GM12878 (cell line): ENCODE results near the gene NIPAL4. TPM values are rescaled to one million over a fixed set of nuclear protein-coding genes. Genes with fewer than 3 reads are reported as not detected.

Experiments
- ATAC-seq: fragments of 200-7000 bp; cut with Tn5 transposase; 3 replicates; pipeline ENCODE4 v1.9.1; 2020; ENCODE audit warnings: mild to moderate bottlenecking, moderate library complexity
- Bru-seq: library from RNA; stranded (reverse); fragments of 400-500 nt; gene quantifications from one replicate; lab custom pipeline; 2021; lab: Mats Ljungman, UMichigan
- BruChase-seq, 2 experiments: library from RNA; stranded (reverse); fragments of 400-500 nt; gene quantifications; one replicate each; lab custom pipeline; 2021; lab: Mats Ljungman, UMichigan
- BruUV-seq: library from RNA; stranded (reverse); fragments of 400-500 nt; replicated peaks from 2 replicates; lab custom pipeline; 2021; lab: Mats Ljungman, UMichigan
- CTCF ChIA-PET: fragments of 300-600 bp; sonication (Branson Sonifier 250); formaldehyde crosslinking; extraction: SDS; loops from one replicate; lab custom pipeline; 2021; ENCODE audit warnings: inconsistent platforms; lab: Yijun Ruan, JAX
- POLR2A ChIA-PET: fragments of 350-600 bp; formaldehyde crosslinking; extraction: SDS; loops from one replicate; lab custom pipeline; 2021; ENCODE audit warnings: inconsistent platforms; lab: Charles Lee
- RAD21 ChIA-PET: fragments of 300-600 bp; sonication (Branson Sonifier 250); formaldehyde crosslinking; loops from one replicate; lab custom pipeline; 2023; ENCODE audit warnings: antibody characterized with exemption; ENCODE audit not compliant: unreplicated experiment; lab: Charles Lee
- SMC1A ChIA-PET: fragments of 300-600 bp; sonication (Branson Sonifier 250); formaldehyde crosslinking; loops from one replicate; lab custom pipeline; 2023; ENCODE audit not compliant: unreplicated experiment, uncharacterized antibody; lab: Charles Lee
- DNase-seq: peaks from one replicate; pipeline ENCODE4 v3.0.0-alpha.2; 2011; ENCODE audit warnings: low read depth, low spot score
- FAIRE-seq: peaks from 3 replicates; lab custom pipeline; 2011; peaks lifted over from hg19 to GRCh38; lab: Jason Lieb, UNC
- H2AFZ ChIP-seq: 2 replicates; pipeline ENCODE4 v1.6.0; 2011; ENCODE audit warnings: low read depth, low read length, control low read depth; ENCODE audit not compliant: control insufficient read depth
- H3K27ac ChIP-seq: 2 replicates; pipeline ENCODE4 v1.5.1; 2011; ENCODE audit warnings: control low read depth; ENCODE audit not compliant: control insufficient read depth, insufficient read depth
- H3K27me3 ChIP-seq, 2 experiments: replicated peaks in 1 of 2; 2 replicates each; pipeline versions ENCODE4 v1.6.0 to v1.6.1; 2011; ENCODE audit warnings: low read length in 1 of 2; ENCODE audit not compliant: control insufficient read depth in 2 of 2, insufficient read depth in 2 of 2
- H3K36me3 ChIP-seq, 2 experiments: 2 replicates each; pipeline ENCODE4 v1.5.1; 2011; ENCODE audit warnings: low read length in 1 of 2; ENCODE audit not compliant: control insufficient read depth in 2 of 2, insufficient read depth in 2 of 2
- H3K4me1 ChIP-seq: 2 replicates; pipeline ENCODE4 v1.6.1; 2011; ENCODE audit warnings: mild to moderate bottlenecking, low read length, moderate library complexity, mixed read lengths; ENCODE audit not compliant: control insufficient read depth, insufficient read depth
- H3K4me2 ChIP-seq: 2 replicates; pipeline ENCODE4 v1.6.0; 2011; ENCODE audit warnings: control low read depth; ENCODE audit not compliant: control insufficient read depth, insufficient read depth
- H3K4me3 ChIP-seq: fragments of 200-600 bp; sonication (generic); 2 replicates; pipeline ENCODE4 v1.5.1; 2016
- H3K79me2 ChIP-seq: 2 replicates; pipeline ENCODE4 v1.6.0; 2011; ENCODE audit warnings: low read length; ENCODE audit not compliant: control insufficient read depth, insufficient read depth
- H3K9ac ChIP-seq: 2 replicates; pipeline ENCODE4 v1.8.0; 2011; ENCODE audit warnings: low read length, control low read depth, mixed read lengths; ENCODE audit not compliant: control insufficient read depth, insufficient read depth
- H3K9me3 ChIP-seq: replicated peaks from 3 replicates; pipeline ENCODE4 v1.5.1; 2011; ENCODE audit warnings: mild to moderate bottlenecking, low read length; ENCODE audit not compliant: control insufficient read depth, insufficient read depth
- H4K20me1 ChIP-seq: 2 replicates; pipeline ENCODE4 v1.6.0; 2011; ENCODE audit not compliant: control insufficient read depth, insufficient read depth
- CBX3 ChIP-seq: fragments of 200-600 bp; sonication (generic); IDR thresholded peaks from 2 replicates; pipeline ENCODE4 v1.6.1; 2016; ENCODE audit warnings: low read depth, borderline replicate concordance
- CBX5 ChIP-seq: sonication (generic); IDR thresholded peaks from 2 replicates; pipeline ENCODE4 v1.6.1; 2016; ENCODE audit warnings: low read depth, moderate library complexity, mild to moderate bottlenecking, inconsistent platforms
- EZH2 ChIP-seq: IDR thresholded peaks from 2 replicates; pipeline ENCODE4 v1.6.1; 2012; ENCODE audit warnings: low read depth, mild to moderate bottlenecking, control low read depth, inconsistent platforms, low read length, borderline replicate concordance; ENCODE audit not compliant: control insufficient read depth
- FOXK2 ChIP-seq: fragments of 450-650 bp; IDR thresholded peaks from 2 replicates; pipeline ENCODE4 v1.6.1; 2017; ENCODE audit warnings: mild to moderate bottlenecking, moderate library complexity
- IKZF1 ChIP-seq: fragments of 450-650 bp; conservative IDR thresholded peaks from 2 replicates; pipeline ENCODE4 v1.6.1; 2017; ENCODE audit warnings: antibody characterized with exemption, mild to moderate bottlenecking
- NFIC ChIP-seq: IDR thresholded peaks from 2 replicates; pipeline ENCODE4 v1.6.1; 2012; ENCODE audit warnings: low read depth, mild to moderate bottlenecking, inconsistent platforms, low read length, moderate library complexity
- SMAD1 ChIP-seq: fragments of 450-650 bp; IDR thresholded peaks from 2 replicates; pipeline ENCODE4 v1.6.1; 2018; ENCODE audit warnings: mild to moderate bottlenecking, low read depth; ENCODE audit not compliant: partially characterized antibody
- STAT3 ChIP-seq: IDR thresholded peaks from 2 replicates; pipeline ENCODE4 v1.6.1; 2011; ENCODE audit warnings: low read depth, low read length, improper control_type of control experiment
- WRNIP1 ChIP-seq: IDR thresholded peaks from 2 replicates; pipeline ENCODE4 v1.6.1; 2011; ENCODE audit warnings: low read depth, low read length, improper control_type of control experiment, borderline replicate concordance
- ZNF274 ChIP-seq: IDR thresholded peaks from one replicate; pipeline ENCODE4 v1.8.0; 2011; ENCODE audit not compliant: insufficient read length, insufficient read depth
- WGBS: methylation state at CpG from one replicate; pipeline ENCODE4 v1.1.6; 2016; ENCODE audit warnings: low lambda C conversion rate; ENCODE audit not compliant: insufficient replicate concordance, insufficient coverage; ENCODE audit errors: missing lambda C conversion rate; 5-methylcytosine and 5-hydroxymethylcytosine counted together
- in situ Hi-C: fragments of 300-500 bp; cut with MboI; formaldehyde crosslinking; loops from 9 replicates; pipeline ENCODE4 v1.14.3; 2018; ENCODE audit warnings: mixed read lengths
- intact Hi-C: fragments of 100-400 bp; cut with micrococcal nuclease; formaldehyde crosslinking; loops from one replicate; pipeline ENCODE4 v1.14.2; 2022; ENCODE audit not compliant: unreplicated experiment
- long read RNA-seq, 2 experiments: library from polyadenylated mRNA; unstranded; transcript quantifications; one replicate each; pipeline ENCODE4 v2.0.0, GENCODE V29; 2019 to 2020
- polyA minus RNA-seq, 3 experiments: library from RNA; depleted of rRNA, polyadenylated mRNA; stranded (reverse); fragments of >200 nt; gene quantifications; 2 replicates each; pipeline ENCODE4 v1.2.3, GENCODE V29; 2011
- polyA plus RNA-seq, 11 experiments: library from polyadenylated mRNA; depleted of rRNA in 4 of 11; unstranded in 6 of 11; stranded (reverse) in 5 of 11; fragments of >200 nt; fragmentation: Nextera tagmentation in 4 of 11; fragmentation: Illumina TruSeq in 1 of 11; extraction: Ambion mirVana in 4 of 11; extraction: Trizol in 1 of 11; gene quantifications; 1 replicate in 1 of 11; 2 replicates in 10 of 11; pipeline versions ENCODE4 v1.2.1 to v1.2.3, GENCODE V29; 2011 to 2016; ENCODE audit warnings: inconsistent platforms in 2 of 11, missing spikeins in 2 of 11, low read depth in 1 of 11
- total RNA-seq, 4 experiments: library from RNA; depleted of rRNA in 3 of 4; stranded (reverse); fragments of >200 nt in 3 of 4; fragmentation: Illumina TruSeq in 1 of 4; extraction: Trizol in 1 of 4; gene quantifications; 2 replicates each; pipeline versions ENCODE4 v1.2.1 to v1.2.3, GENCODE V29; 2013 to 2021
- TF ChIP-seq, protein P1 (sequence below): fragments of 450-650 bp; formaldehyde crosslinking; IDR thresholded peaks from 2 replicates; pipeline ENCODE4 v1.4.0; 2020; ENCODE audit warnings: mild to moderate bottlenecking, moderate library complexity
- TF ChIP-seq, protein P2 (sequence below): fragments of 450-650 bp; conservative IDR thresholded peaks from 2 replicates; pipeline ENCODE4 v1.6.1; 2017; ENCODE audit warnings: mild to moderate bottlenecking, moderate library complexity

Gene NIPAL4
- 3.4 and 3.5 TPM in 2 replicates for total RNA-seq (2013; cell fraction: nucleolus; rRNA removed)
- total RNA-seq (2014; rRNA removed): 6.6 and 7.3 TPM in 2 replicates
- total RNA-seq (2014; rRNA removed; fragmentation: Illumina TruSeq; extraction: Trizol): 3.9 and 4.1 TPM in 2 replicates
- 9.7 and 10.5 TPM in 2 replicates for total RNA-seq (2021)
- polyA plus RNA-seq (2011; ENCODE audit: low read depth): 1.1 TPM
- polyA plus RNA-seq (2011; rRNA removed): 0.03 and 0.11 TPM in 2 replicates
- polyA plus RNA-seq (2011; cell fraction: cytosol; rRNA removed): 0.12 and 0.15 TPM in 2 replicates
- 0.03 and 0.22 TPM in 2 replicates for polyA plus RNA-seq (2011; cell fraction: nucleus; rRNA removed)
- polyA plus RNA-seq (2012): 0.69 and 1.3 TPM in 2 replicates
- 10.3 and 12.5 TPM in 2 replicates for polyA plus RNA-seq (2014; fragmentation: Illumina TruSeq; extraction: Trizol)
- 1 to 10 TPM; 3.3 to 5.2 TPM for polyA plus RNA-seq (2014; fragmentation: Nextera tagmentation; extraction: Ambion mirVana)
- polyA plus RNA-seq (2014; rRNA removed): 4.5 and 4.8 TPM in 2 replicates
- 10 to 100 TPM; 12.8 to 15.5 TPM for polyA plus RNA-seq (2016; fragmentation: Nextera tagmentation; extraction: Ambion mirVana)
- not detected in 2 replicates for polyA minus RNA-seq (2011; rRNA and poly(A)+ RNA removed)
- not detected in 2 replicates for polyA minus RNA-seq (2011; cell fraction: cytosol; rRNA and poly(A)+ RNA removed)
- polyA minus RNA-seq (2011; cell fraction: nucleus; rRNA and poly(A)+ RNA removed): 0.24 TPM in 1 of 2 replicates, not detected in the other
- Bru-seq, nascent RNA: percentile 45 among the genes with signal in this experiment
- BruChase-seq, experiment 1, labeled RNA remaining after a 6-hour chase: percentile 34 among the genes with signal in this experiment
- BruChase-seq, experiment 2, labeled RNA remaining after a 2-hour chase: percentile 39 among the genes with signal in this experiment
- long read RNA-seq, experiment 1: 0 reads
- long read RNA-seq, experiment 2, partial matches to known transcripts: 0 of 2 reads
- long read RNA-seq, experiment 2, other reads (novel, unspliced or antisense): 2 of 2 reads

GRCh38 chr5:157459715-157460599 lies at the start of gene NIPAL4:
Gene NIPAL4, plus strand, starts transcription at chr5:157460213. Its CDS starts 108 bp downstream, at chr5:157460321.
- ChIA-PET POLR2A (interaction anchor here (1.0 kb wide), 1 partner anchor 84 kb away, joined by 3 read pairs; no protein-coding TSS in a partner anchor), SMC1A (interaction anchor here (1.2 to 3.0 kb wide), 4 partner anchors 12 to 258 kb away, joined by 4 to 8 read pairs (median 8); no protein-coding TSS in a partner anchor), RAD21 (interaction anchor here (0.6 to 1.3 kb wide), 5 partner anchors 28 to 284 kb away, joined by 3 to 5 read pairs (median 4); partner anchors contain the start of gene LSM11), CTCF (interaction anchor here (0.7 to 17.4 kb wide), 9 partner anchors 9 to 288 kb away, joined by 3 to 248 read pairs (median 4); no protein-coding TSS in a partner anchor)
- Histone ChIP-seq H3K36me3 (no peaks in the 10 kb centered on the region), H2AFZ (peak within 1 kb of the TSS; percentile 62), H3K4me2 (peak within 1 kb of the TSS; percentile 93), H3K79me2 (no peaks in the 10 kb centered on the region), H3K9ac (peak within 1 kb of the TSS; percentile 34), H3K4me1 (peaks cover 23% of the 10 kb centered on the region), H3K27me3 (no peaks in the 10 kb centered on the region; a peak in 2 of 4 replicates), H4K20me1 (no peaks in the 10 kb centered on the region), H3K4me3 (peak within 1 kb of the TSS; percentile 80), H3K27ac (no peak within 1 kb of the TSS), H3K9me3 (no peaks in the 10 kb centered on the region)
- in situ Hi-C loops (no loop called here), intact Hi-C loops (loop anchor here (10.0 kb wide), 1 partner anchor 205 kb away; no protein-coding TSS in a partner anchor)
- ATAC-seq (peak; percentile 47), DNase-seq (no peak), FAIRE-seq (no peak)
- 3% methylated on average over 47 of the region's 54 CpGs for WGBS
- no TSS peak for BruUV-seq
- TF ChIP-seq STAT3: no peak
- TF ChIP-seq SMAD1: no peak
- TF ChIP-seq FOXK2: no peak
- no peak for TF ChIP-seq WRNIP1
- no peak for TF ChIP-seq CBX3
- TF ChIP-seq, protein P1, sequence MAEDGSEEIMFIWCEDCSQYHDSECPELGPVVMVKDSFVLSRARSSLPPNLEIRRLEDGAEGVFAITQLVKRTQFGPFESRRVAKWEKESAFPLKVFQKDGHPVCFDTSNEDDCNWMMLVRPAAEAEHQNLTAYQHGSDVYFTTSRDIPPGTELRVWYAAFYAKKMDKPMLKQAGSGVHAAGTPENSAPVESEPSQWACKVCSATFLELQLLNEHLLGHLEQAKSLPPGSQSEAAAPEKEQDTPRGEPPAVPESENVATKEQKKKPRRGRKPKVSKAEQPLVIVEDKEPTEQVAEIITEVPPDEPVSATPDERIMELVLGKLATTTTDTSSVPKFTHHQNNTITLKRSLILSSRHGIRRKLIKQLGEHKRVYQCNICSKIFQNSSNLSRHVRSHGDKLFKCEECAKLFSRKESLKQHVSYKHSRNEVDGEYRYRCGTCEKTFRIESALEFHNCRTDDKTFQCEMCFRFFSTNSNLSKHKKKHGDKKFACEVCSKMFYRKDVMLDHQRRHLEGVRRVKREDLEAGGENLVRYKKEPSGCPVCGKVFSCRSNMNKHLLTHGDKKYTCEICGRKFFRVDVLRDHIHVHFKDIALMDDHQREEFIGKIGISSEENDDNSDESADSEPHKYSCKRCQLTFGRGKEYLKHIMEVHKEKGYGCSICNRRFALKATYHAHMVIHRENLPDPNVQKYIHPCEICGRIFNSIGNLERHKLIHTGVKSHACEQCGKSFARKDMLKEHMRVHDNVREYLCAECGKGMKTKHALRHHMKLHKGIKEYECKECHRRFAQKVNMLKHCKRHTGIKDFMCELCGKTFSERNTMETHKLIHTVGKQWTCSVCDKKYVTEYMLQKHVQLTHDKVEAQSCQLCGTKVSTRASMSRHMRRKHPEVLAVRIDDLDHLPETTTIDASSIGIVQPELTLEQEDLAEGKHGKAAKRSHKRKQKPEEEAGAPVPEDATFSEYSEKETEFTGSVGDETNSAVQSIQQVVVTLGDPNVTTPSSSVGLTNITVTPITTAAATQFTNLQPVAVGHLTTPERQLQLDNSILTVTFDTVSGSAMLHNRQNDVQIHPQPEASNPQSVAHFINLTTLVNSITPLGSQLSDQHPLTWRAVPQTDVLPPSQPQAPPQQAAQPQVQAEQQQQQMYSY: no peak
- TF ChIP-seq NFIC: no peak
- TF ChIP-seq CBX5: no peak
- TF ChIP-seq, protein P2, sequence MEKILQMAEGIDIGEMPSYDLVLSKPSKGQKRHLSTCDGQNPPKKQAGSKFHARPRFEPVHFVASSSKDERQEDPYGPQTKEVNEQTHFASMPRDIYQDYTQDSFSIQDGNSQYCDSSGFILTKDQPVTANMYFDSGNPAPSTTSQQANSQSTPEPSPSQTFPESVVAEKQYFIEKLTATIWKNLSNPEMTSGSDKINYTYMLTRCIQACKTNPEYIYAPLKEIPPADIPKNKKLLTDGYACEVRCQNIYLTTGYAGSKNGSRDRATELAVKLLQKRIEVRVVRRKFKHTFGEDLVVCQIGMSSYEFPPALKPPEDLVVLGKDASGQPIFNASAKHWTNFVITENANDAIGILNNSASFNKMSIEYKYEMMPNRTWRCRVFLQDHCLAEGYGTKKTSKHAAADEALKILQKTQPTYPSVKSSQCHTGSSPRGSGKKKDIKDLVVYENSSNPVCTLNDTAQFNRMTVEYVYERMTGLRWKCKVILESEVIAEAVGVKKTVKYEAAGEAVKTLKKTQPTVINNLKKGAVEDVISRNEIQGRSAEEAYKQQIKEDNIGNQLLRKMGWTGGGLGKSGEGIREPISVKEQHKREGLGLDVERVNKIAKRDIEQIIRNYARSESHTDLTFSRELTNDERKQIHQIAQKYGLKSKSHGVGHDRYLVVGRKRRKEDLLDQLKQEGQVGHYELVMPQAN: no peak
- 0 out of 2 replicates have a peak, but pooled peaks have one; percentile 16 for TF ChIP-seq IKZF1
- TF ChIP-seq EZH2: no peak
- no peak for TF ChIP-seq ZNF274
